ENCODE results near the gene ADGRG1.
"Not testable (repeated sequence)": the region's sequence is repeated elsewhere in the genome, so short reads cannot be mapped to it uniquely, and the experiment has no call there.

ADGRG1 gene

DNA sequence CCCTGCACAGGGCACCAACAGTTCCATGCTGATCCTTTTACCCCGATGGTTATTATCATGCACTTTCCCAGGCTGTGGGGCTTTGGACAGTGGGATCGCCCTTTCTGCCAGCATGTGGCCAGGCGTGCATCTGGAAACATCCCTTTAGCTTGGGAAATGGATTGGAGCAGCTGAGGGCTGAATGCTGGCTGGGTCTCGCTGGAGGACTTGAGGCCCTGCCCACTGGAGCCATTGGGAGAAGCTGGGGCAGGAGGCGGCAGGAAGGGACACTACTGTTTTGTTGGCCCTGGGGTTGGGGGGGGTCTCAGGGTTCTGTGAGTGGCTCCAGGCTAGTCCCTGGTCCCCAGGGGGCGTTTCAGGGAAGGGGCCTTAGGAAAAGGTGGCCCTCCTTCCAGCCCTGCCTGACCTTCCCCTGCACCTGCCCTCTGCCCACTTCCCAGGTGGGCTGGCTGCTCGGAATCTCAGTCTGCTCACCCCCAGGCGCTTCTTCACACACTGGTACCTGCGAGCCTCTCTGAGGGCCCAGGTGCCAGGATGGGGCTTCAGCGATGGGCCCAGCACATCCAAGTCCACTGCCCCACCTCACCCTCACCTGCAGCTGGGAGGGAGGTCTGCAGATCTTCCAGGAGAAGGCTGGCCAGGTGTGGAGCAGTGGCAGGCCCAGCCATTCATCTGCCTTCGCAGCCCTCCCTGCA is 38.1 kb downstream of the ADGRG1 start:
- DNase-seq (ENCODE audit: low read depth in 3 of 3, low spot score in 1 of 3), result no peak

GRCh38 chr16:57667048-57667525 is 38.7 kb downstream of the ADGRG1 start:
- no peak for DNase-seq (ENCODE audit: low read depth in 3 of 3, low spot score in 1 of 3)

GRCh38 chr16:57667526-57668262 is 39.3 kb downstream of the ADGRG1 start:
- no peak for DNase-seq (ENCODE audit: low read depth in 3 of 3, low spot score in 1 of 3)

GRCh38 chr16:57668263-57668571 is 39.8 kb downstream of the ADGRG1 start, which contains the start of gene ADGRG3:
ADGRG3 (plus strand) TSS chr16:57668306; CDS start chr16:57668348, 42 bp downstream.
- DNase-seq (ENCODE audit: low read depth in 3 of 3, low spot score in 1 of 3), result no peak

GRCh38 chr16:57668630-57669475 is 40.4 kb downstream of the ADGRG1 start:
- DNase-seq (ENCODE audit: low read depth in 3 of 3, low spot score in 1 of 3), result no peak

DNA sequence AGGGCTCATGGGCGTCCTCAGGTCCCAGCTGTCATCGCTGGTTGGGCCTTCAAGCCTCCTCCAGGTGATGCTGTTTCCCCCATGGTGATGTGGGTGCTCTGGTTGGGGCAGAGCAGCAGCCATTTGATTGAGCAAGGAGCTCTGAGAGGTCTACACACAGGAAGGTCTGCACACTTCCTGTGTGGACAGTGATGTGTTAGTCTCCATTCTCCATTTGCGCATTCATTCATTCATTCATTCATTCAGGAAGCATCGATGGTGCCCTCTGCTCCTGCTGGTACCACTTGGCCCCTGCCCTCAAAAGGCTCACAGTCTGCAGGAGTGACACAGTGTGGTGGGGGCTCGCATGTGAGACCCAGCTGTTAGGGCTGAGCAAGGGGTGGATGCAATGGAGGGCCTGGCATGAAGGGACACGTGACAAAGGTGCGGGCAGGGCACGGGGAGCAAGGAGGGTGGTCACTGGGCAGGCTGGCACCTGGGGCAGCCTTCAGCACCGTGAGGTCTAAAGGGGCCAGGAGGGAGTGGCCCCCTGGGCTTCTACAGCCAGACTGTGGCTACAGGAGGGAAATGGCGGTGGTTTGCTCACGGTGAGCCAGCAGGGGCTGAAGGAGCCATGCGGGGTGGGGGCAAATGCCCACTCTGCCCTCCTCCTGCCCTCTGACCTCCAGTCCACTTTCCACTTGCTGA is 41.2 kb downstream of the ADGRG1 start:
- DNase-seq (ENCODE audit: low read depth in 3 of 3, low spot score in 1 of 3), result no peak

- DNase-seq (ENCODE audit: low read depth in 3 of 3, low spot score in 1 of 3), result no peak
Observed at GRCh38 chr16:57670196-57670595, 41.8 kb downstream of the ADGRG1 start.

GRCh38 chr16:57671451-57671850 is 43.0 kb downstream of the ADGRG1 start:
- not testable (repeated sequence) for DNase-seq (ENCODE audit: low read depth in 3 of 3, low spot score in 1 of 3)

GRCh38 chr16:57672416-57672815 is 44.0 kb downstream of the ADGRG1 start:
- DNase-seq (ENCODE audit: low read depth in 3 of 3, low spot score in 1 of 3), result no peak

DNA sequence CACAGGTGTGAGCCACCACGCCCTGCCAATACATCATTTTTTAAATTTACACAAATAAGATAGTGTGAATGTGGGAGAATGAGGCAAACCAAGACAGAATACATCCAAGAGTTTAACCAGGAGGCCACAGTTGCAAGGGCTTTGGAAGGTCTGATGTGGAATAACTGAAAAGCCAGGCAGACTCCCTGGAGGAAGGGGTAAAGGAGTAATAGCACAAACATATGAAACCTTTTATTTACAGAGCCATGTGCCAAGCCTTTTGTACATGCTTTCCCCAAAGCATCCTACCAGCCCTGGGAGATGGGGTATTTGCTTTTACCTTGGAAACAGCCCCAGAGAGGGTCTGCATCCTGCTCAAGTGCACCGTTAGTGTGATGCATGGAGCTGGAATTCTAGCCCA is 44.4 kb downstream of the ADGRG1 start:
- no peak for DNase-seq (ENCODE audit: low read depth in 3 of 3, low spot score in 1 of 3)

DNA sequence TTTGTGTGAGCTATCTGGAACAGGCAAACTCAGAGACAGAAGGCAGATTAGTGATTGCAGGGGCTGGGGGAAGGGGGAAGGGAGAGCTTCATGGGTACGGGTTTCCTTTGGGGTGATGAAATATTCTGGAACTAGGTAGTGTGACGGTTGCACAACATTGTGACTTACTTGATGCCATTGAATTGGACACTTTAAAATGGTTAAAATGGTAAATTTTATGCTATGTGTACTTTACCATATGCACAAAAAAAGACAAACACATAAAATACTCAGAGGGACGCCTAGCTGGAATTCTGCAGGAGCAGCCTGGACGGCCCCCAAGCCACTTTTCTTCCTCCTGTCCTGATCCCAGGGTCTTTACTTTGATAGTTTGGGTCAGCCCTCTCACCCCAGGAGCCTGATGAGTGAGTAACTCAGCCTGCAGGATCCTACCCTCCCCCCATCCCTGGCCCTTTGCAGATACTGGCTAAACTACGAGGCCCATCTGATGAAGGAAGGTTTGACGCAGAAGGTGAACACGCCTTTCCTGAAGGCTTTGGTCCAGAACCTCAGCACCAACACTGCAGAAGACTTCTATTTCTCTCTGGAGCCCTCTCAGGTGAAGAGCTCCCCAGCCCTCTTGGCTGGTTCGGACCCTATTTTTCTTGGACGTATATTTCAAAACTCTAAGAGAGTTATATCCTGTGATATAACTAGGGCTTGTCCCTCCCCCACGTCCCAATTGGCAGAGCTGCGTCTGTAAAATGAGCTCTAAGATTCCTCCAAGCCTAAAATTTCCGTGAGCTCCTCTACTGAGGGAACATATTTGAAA is 47.5 kb downstream of the ADGRG1 start:
- DNase-seq (ENCODE audit: low read depth in 3 of 3, low spot score in 1 of 3), result no peak

GRCh38 chr16:57676553-57677085 is 48.2 kb downstream of the ADGRG1 start:
- no peak for DNase-seq (ENCODE audit: low read depth in 3 of 3, low spot score in 1 of 3)

DNA sequence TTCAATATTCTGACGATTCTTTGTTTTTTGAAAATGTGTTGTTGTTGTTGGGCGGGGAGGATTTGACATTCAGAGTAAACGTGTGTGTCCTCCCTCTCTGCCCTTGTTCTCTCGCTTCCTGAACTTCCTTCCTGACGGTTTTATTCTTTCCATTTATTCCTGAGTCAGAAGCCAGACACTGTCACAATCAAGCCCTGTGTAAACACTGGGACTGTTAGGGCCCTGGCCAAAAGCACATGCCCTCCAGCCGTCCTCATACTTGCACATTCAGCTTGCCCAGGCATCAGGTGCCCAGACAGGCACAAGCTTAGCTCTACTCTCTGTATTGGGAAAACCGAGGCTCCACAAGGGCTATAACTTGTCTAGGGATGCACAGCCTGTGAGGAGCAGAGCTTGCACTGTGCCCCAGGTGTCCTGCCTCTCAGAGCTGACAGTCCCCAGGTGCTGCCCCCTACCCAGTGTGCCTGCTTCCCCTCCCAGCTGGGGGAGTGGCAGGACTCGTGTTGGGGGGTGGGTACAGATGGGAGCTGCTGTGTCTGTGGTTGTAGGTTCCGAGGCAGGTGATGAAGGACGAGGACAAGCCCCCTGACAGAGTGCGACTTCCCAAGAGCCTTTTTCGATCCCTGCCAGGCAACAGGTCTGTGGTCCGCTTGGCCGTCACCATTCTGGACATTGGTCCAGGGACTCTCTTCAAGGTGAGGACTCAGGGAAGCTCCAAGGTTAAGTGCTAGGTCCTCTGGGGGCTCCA is 49.4 kb downstream of the ADGRG1 start:
- DNase-seq (ENCODE audit: low read depth in 3 of 3, low spot score in 1 of 3), result no peak

- no peak for DNase-seq (ENCODE audit: low read depth in 3 of 3, low spot score in 1 of 3)
Observed at GRCh38 chr16:57679016-57679415, 50.6 kb downstream of the ADGRG1 start.

DNA sequence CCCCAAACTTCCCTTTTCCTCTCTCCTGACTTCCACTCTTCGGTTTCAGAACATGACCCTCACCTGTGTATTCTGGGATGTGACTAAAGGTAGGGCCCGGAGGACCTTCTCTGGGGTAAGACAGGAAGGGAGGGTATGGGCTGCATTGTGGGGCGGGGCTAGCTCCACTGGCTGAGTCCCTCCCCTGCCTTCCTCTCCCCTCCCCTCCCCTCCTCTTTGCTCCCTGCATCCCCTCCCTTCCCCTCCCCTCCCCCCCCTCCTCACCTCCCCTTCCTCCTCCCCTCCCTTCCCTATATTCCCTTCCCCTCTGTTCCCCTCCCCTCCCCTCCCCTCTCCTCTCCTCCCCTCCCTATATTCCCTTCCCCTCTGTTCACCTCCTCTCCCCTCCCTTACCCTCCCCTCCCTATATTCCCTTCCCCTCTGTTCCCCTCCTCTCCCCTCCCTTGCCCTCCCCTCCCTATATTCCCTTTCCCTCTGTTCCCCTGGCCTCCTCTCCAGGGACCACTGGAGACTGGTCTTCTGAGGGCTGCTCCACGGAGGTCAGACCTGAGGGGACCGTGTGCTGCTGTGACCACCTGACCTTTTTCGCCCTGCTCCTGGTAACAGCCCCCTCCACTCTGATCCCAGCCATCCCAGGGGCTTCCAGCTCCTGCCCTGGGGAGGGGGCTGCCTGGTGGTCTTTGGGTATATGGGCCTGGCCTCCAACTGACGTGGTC is 51.5 kb downstream of the ADGRG1 start:
- DNase-seq (ENCODE audit: low read depth in 3 of 3, low spot score in 1 of 3), result no peak

DNA sequence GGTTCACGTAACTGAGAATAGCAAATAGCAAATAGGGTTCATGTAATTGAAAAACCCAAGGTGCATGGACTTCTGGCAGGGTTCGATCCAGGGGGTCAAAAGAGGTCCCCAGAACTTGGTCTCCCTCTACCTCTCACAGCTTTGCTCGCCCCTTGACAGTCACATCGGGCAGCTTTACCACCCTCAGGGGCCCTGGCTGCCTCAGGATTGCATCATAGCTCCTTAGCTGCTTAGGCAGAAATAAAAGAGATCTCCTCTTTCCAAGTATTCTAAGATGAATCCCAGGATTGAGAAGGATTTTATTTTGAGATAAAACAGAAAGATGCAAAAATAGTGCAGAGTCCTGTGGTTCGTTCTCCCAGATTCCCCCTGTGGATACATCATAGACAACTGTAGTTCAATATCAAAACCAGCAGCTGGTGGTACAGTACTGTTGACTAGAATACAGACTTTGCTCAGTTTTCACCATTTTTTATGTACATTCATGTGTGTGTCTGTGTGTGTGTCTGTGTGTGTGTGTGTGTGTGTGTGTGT is 52.5 kb downstream of the ADGRG1 start:
- DNase-seq (ENCODE audit: low read depth in 3 of 3, low spot score in 1 of 3), result no peak

DNA sequence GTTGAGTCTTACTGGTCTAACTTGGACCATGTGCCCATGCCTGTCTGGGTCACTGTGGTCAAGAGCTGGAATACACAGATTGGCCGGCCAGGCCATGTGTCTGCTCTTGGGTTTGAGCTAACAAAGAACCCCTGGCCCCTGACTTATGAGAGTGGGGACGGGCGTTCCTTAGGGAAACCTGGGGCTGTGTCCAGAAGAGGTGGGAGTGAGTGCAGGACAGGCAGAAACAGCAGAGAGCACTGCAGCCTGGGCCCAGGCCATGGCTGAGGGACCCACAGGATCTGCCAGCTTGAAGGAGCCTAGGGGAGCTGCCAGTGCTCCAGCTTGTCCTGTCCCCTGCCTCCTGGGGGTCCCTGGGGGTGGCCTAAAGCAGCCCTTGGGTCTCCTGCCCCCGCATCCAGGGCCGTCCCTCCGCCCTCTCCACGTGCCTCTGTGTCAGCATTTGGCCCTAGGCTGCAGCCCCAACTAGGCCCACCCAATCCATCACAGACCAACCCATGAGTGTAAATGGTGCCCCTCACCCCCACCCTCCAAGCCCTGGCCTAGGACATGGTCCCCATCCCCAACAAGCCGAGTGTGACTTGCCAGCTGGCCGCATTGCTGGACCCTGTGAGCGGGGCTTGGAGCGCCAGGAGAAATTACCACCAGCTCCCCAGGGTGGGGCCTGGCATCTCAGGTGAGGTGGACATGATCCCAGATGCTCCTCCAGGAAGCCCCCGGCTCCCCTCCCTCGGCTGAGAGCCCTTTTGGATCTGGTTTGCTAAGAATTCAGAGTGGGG is 53.7 kb downstream of the ADGRG1 start:
- no peak for DNase-seq (ENCODE audit: low read depth in 3 of 3, low spot score in 1 of 3)
